ENCODE measurements around the gene MAP4K3. TPM values are rescaled to one million over a fixed set of nuclear protein-coding genes. Genes with fewer than 3 reads are reported as not detected.
"Not testable (repeated sequence)": the region's sequence is repeated elsewhere in the genome, so short reads cannot be mapped to it uniquely, and the experiment has no call there.

The MAP4K3 gene
- total RNA-seq, 1 experiment from 2014 or later, result 97.4 TPM

GRCh38 chr2:39252888-39253518 lies 184.1 kb downstream of the MAP4K3 start:
- intact Hi-C loops (cut with micrococcal nuclease), result no loop called here
- no peaks in the 10 kb centered on the region for H3F3A ChIP-seq (ENCODE audit: low read length, unreplicated experiment)
- no peaks in the 10 kb centered on the region for H3K27me3 ChIP-seq (ENCODE audit: low read length)
- H3K4me1 ChIP-seq (ENCODE audit: insufficient read depth, low read length), result no peaks in the 10 kb centered on the region
- no peak overlapping the region for H3K4me3 ChIP-seq (ENCODE audit: low read length)
- H3K36me3 ChIP-seq (ENCODE audit: low read depth, low read length), result peaks cover 48% of the 10 kb centered on the region
- H3K9me2 ChIP-seq (replicated peaks; ENCODE audit: low read length), result no peaks in the 10 kb centered on the region
- H4K20me1 ChIP-seq (ENCODE audit: low read length), result no peaks in the 10 kb centered on the region
- no peaks in the 10 kb centered on the region for H3K79me2 ChIP-seq (ENCODE audit: low read length)
- CTCF ChIA-PET, result no interaction called here
- POLR2A ChIA-PET (ENCODE audit: unreplicated experiment), result no interaction called here
- ATAC-seq (no peak), DNase-seq (no peak)
- no peak overlapping the region for H3K9ac ChIP-seq (ENCODE audit: low read length)
- no peak overlapping the region for H3K27ac ChIP-seq (ENCODE audit: low read length)
- TF ChIP-seq CTCF (conservative IDR thresholded peaks at IDR 0.05; ENCODE audit: low read depth, low read length), result no peak
- no peak for TF ChIP-seq EZH2 (IDR thresholded peaks at IDR 0.05; ENCODE audit: low read length, unreplicated experiment)
- no peak for TF ChIP-seq EZH2phosphoT487 (IDR thresholded peaks at IDR 0.05; ENCODE audit: borderline replicate concordance, low read length)
- H3K4me2 ChIP-seq (ENCODE audit: low read length), result no peak overlapping the region
- no peak overlapping the region for H2AFZ ChIP-seq (ENCODE audit: low read length)
- BruUV-seq (replicated peaks), result no TSS peak
- no peaks in the 10 kb centered on the region for H3K9me3 ChIP-seq (ENCODE audit: low read length)

GRCh38 chr2:39247512-39248043 lies 189.5 kb downstream of the MAP4K3 start:
- DNase-seq, result no peak
- no peak for ATAC-seq
- Histone ChIP-seq H3K4me2 (ENCODE audit: low read length) (no peak overlapping the region), H3K9me3 (ENCODE audit: low read length) (no peaks in the 10 kb centered on the region), H3F3A (ENCODE audit: low read length, unreplicated experiment) (no peaks in the 10 kb centered on the region), H3K27me3 (ENCODE audit: low read length) (no peaks in the 10 kb centered on the region), H3K4me1 (ENCODE audit: insufficient read depth, low read length) (no peaks in the 10 kb centered on the region), H3K36me3 (ENCODE audit: low read depth, low read length) (peaks cover 18% of the 10 kb centered on the region; the same call in 1 of the 2 replicates), H3K79me2 (ENCODE audit: low read length) (no peaks in the 10 kb centered on the region), H3K27ac (ENCODE audit: low read length) (no peak overlapping the region), H2AFZ (ENCODE audit: low read length) (no peak overlapping the region), H3K9ac (ENCODE audit: low read length) (no peak overlapping the region), H4K20me1 (ENCODE audit: low read length) (no peaks in the 10 kb centered on the region), H3K4me3 (ENCODE audit: low read length) (no peak overlapping the region), H3K9me2 (replicated peaks; ENCODE audit: low read length) (no peaks in the 10 kb centered on the region)
- POLR2A ChIA-PET (ENCODE audit: unreplicated experiment), result no interaction called here
- CTCF ChIA-PET, result interaction anchor here (0.6 kb wide), 1 partner anchor 13 kb away, joined by 3 read pairs; no protein-coding TSS in a partner anchor
- no peak for TF ChIP-seq CTCF (conservative IDR thresholded peaks at IDR 0.05; ENCODE audit: low read depth, low read length)
- TF ChIP-seq EZH2 (IDR thresholded peaks at IDR 0.05; ENCODE audit: low read length, unreplicated experiment), result no peak
- no peak for TF ChIP-seq EZH2phosphoT487 (IDR thresholded peaks at IDR 0.05; ENCODE audit: borderline replicate concordance, low read length)
- intact Hi-C loops (cut with micrococcal nuclease), result no loop called here
- no TSS peak for BruUV-seq (replicated peaks)

- TF ChIP-seq CTCF (conservative IDR thresholded peaks at IDR 0.05; ENCODE audit: low read depth, low read length) (no peak), EZH2phosphoT487 (IDR thresholded peaks at IDR 0.05; ENCODE audit: borderline replicate concordance, low read length) (no peak), EZH2 (IDR thresholded peaks at IDR 0.05; ENCODE audit: low read length, unreplicated experiment) (no peak)
- Histone ChIP-seq H3K9me2 (replicated peaks; ENCODE audit: low read length) (no peaks in the 10 kb centered on the region), H3K79me2 (ENCODE audit: low read length) (no peaks in the 10 kb centered on the region), H3K4me3 (ENCODE audit: low read length) (no peak overlapping the region), H3K27ac (ENCODE audit: low read length) (no peak overlapping the region), H2AFZ (ENCODE audit: low read length) (no peak overlapping the region), H4K20me1 (ENCODE audit: low read length) (no peaks in the 10 kb centered on the region), H3F3A (ENCODE audit: low read length, unreplicated experiment) (no peaks in the 10 kb centered on the region), H3K9me3 (ENCODE audit: low read length) (no peaks in the 10 kb centered on the region), H3K9ac (ENCODE audit: low read length) (no peak overlapping the region), H3K4me1 (ENCODE audit: insufficient read depth, low read length) (no peaks in the 10 kb centered on the region), H3K27me3 (ENCODE audit: low read length) (no peaks in the 10 kb centered on the region), H3K36me3 (ENCODE audit: low read depth, low read length) (peaks cover 12% of the 10 kb centered on the region; the same call in 1 of the 2 replicates), H3K4me2 (ENCODE audit: low read length) (no peak overlapping the region)
- TSS peak; percentile 4 for BruUV-seq (replicated peaks)
- ATAC-seq, result no peak
- ChIA-PET POLR2A (ENCODE audit: unreplicated experiment) (interaction anchor here (0.6 kb wide), 1 partner anchor 495 kb away, joined by 10 read pairs; no protein-coding TSS in a partner anchor), CTCF (no interaction called here)
- intact Hi-C loops (cut with micrococcal nuclease), result no loop called here
- no peak for DNase-seq
Observed at GRCh38 chr2:39246382-39246980, 190.6 kb downstream of the MAP4K3 start.

GRCh38 chr2:39244963-39245625 lies 192.0 kb downstream of the MAP4K3 start:
- POLR2A ChIA-PET (ENCODE audit: unreplicated experiment), result not testable (repeated sequence)

More at GRCh38 chr2:39244963-39245625, 192.0 kb downstream of the MAP4K3 start:
- DNase-seq; intact Hi-C loops (cut with micrococcal nuclease); H3K4me1 ChIP-seq (ENCODE audit: insufficient read depth, low read length); H3K9ac ChIP-seq (ENCODE audit: low read length); CTCF ChIA-PET; ATAC-seq; H3F3A ChIP-seq (ENCODE audit: low read length, unreplicated experiment); H3K9me3 ChIP-seq (ENCODE audit: low read length); H3K4me3 ChIP-seq (ENCODE audit: low read length); H3K79me2 ChIP-seq (ENCODE audit: low read length); H3K27ac ChIP-seq (ENCODE audit: low read length); H4K20me1 ChIP-seq (ENCODE audit: low read length); BruUV-seq (replicated peaks); H3K4me2 ChIP-seq (ENCODE audit: low read length); H3K9me2 ChIP-seq (replicated peaks; ENCODE audit: low read length); H2AFZ ChIP-seq (ENCODE audit: low read length); H3K36me3 ChIP-seq (ENCODE audit: low read depth, low read length); H3K27me3 ChIP-seq (ENCODE audit: low read length): not testable (repeated sequence)

Data from PC-3 (cell line).